Tibial nerve (tissue), 4 donors: ENCODE measurements around the gene C17orf58.

ENCODE experiments used
- EP300 ChIP-seq, 2 donors: sonication (generic); formaldehyde crosslinking; IDR thresholded peaks; one replicate each; pipeline ENCODE4 v1.6.1; 2017; ENCODE audit warnings: antibody characterized with exemption in 2 of 2, mild to moderate bottlenecking in 1 of 2
- POLR2A ChIP-seq, 2 donors: fragments of 450-650 bp; IDR thresholded peaks; one replicate each; pipeline ENCODE4 v1.6.1; 2017; ENCODE audit warnings: antibody characterized with exemption in 2 of 2, mild to moderate bottlenecking in 2 of 2, moderate library complexity in 2 of 2
- TF ChIP-seq, protein P1 (sequence below), 5 experiments: fragments of 200-600 bp in 3 of 5; fragments of 450-650 bp in 2 of 5; sonication (generic) in 3 of 5; IDR thresholded peaks; one replicate each; pipeline ENCODE4 v1.5.1; 2016 to 2019; ENCODE audit warnings: antibody characterized with exemption in 5 of 5, mild to moderate bottlenecking in 3 of 5, moderate library complexity in 2 of 5

GRCh38 chr17:68004201-68004600 lies 7.9 kb upstream of the C17orf58 start:
- TF ChIP-seq, protein P1, sequence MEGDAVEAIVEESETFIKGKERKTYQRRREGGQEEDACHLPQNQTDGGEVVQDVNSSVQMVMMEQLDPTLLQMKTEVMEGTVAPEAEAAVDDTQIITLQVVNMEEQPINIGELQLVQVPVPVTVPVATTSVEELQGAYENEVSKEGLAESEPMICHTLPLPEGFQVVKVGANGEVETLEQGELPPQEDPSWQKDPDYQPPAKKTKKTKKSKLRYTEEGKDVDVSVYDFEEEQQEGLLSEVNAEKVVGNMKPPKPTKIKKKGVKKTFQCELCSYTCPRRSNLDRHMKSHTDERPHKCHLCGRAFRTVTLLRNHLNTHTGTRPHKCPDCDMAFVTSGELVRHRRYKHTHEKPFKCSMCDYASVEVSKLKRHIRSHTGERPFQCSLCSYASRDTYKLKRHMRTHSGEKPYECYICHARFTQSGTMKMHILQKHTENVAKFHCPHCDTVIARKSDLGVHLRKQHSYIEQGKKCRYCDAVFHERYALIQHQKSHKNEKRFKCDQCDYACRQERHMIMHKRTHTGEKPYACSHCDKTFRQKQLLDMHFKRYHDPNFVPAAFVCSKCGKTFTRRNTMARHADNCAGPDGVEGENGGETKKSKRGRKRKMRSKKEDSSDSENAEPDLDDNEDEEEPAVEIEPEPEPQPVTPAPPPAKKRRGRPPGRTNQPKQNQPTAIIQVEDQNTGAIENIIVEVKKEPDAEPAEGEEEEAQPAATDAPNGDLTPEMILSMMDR (IDR thresholded peaks at IDR 0.05): no peak
- TF ChIP-seq POLR2A (IDR thresholded peaks at IDR 0.05): no peak
- TF ChIP-seq EP300 (IDR thresholded peaks at IDR 0.05): no peak
